Measurements from ENCODE around the gene TMEM238.

DNA sequence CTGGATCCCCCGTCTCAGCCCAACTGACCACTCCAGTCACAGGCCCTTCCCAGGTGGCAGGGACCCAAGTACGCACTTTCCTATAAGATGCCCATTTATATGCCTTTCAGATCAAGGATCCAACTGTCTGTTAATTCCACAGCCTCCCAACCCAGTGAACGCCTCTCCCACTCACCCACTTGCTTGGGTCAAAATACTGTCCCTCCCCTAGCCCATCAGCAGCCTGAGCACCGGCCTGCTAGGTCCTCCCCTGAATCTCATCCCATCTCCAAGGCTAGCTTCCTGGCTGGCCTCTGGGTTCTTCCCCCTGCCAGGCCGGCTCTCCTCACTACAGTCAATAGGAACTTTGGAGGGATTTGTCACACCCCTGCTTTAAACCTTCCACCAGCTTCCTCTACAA lies 21.5 kb upstream of the TMEM238 start:
- TF ChIP-seq, protein P1, sequence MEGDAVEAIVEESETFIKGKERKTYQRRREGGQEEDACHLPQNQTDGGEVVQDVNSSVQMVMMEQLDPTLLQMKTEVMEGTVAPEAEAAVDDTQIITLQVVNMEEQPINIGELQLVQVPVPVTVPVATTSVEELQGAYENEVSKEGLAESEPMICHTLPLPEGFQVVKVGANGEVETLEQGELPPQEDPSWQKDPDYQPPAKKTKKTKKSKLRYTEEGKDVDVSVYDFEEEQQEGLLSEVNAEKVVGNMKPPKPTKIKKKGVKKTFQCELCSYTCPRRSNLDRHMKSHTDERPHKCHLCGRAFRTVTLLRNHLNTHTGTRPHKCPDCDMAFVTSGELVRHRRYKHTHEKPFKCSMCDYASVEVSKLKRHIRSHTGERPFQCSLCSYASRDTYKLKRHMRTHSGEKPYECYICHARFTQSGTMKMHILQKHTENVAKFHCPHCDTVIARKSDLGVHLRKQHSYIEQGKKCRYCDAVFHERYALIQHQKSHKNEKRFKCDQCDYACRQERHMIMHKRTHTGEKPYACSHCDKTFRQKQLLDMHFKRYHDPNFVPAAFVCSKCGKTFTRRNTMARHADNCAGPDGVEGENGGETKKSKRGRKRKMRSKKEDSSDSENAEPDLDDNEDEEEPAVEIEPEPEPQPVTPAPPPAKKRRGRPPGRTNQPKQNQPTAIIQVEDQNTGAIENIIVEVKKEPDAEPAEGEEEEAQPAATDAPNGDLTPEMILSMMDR (IDR thresholded peaks at IDR 0.05; ENCODE audit: extremely low read depth in 1 of 2, insufficient read depth in 1 of 2, low read depth in 1 of 2, low read length in 2 of 2): no peak
- TF ChIP-seq POLR2AphosphoS5 (IDR thresholded peaks at IDR 0.05; ENCODE audit: insufficient read depth, low read depth, low read length) (no peak), POLR2A (IDR thresholded peaks at IDR 0.05; ENCODE audit: low read depth, low read length) (no peak), EZH2 (IDR thresholded peaks at IDR 0.05; ENCODE audit: borderline replicate concordance, low read depth, low read length, severe bottlenecking) (no peak), FOS (IDR thresholded peaks at IDR 0.05; ENCODE audit: borderline replicate concordance, insufficient read depth, low read length) (no peak), GATA2 (IDR thresholded peaks at IDR 0.05; ENCODE audit: insufficient read depth, insufficient read length, low read depth, low read length) (no peak)
- TF ChIP-seq, protein P2, sequence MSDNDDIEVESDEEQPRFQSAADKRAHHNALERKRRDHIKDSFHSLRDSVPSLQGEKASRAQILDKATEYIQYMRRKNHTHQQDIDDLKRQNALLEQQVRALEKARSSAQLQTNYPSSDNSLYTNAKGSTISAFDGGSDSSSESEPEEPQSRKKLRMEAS (IDR thresholded peaks at IDR 0.05; ENCODE audit: insufficient read depth, insufficient read length): no peak
